ENCODE results near the gene SLC2A14. TPM values are rescaled to one million over a fixed set of nuclear protein-coding genes. Genes with fewer than 3 reads are reported as not detected.
"Not testable (repeated sequence)": the region's sequence is repeated elsewhere in the genome, so short reads cannot be mapped to it uniquely, and the experiment has no call there.

The SLC2A14 gene
- total and polyA plus RNA-seq, 2 experiments from 2014 or later: 0.26 TPM; not detected in 1

DNA sequence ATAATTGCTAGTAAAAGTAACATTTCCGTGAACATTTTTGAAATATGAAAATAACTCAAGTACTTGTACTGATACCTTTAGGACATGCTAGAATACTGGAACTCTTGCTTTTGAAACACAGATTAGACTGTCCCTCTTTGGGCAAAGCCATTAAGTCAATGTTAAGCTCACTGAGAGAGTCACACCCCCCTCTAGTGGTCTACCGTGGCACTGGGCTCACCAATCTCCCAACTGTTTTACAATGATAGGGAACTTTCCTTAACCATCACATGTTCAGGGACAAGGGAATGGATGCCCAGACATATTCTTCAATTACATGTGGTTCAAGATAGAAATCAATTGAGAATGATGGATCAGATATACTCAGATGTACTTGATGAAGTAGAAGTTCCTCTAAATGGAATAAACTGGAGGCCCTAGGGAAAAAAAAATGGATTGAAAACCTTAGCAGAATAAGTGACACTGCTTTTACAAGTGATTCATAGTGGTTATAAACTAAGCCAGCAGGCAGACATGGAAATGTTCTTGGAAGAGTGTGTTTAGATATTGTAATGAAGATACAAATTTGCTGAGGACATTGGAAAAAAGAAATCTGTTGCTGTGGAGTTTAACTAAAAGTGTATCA is 65.7 kb downstream of the SLC2A14 start:
- H3K4me3 ChIP-seq: no peak overlapping the region
- no peaks in the 10 kb centered on the region for H3K36me3 ChIP-seq
- no peaks in the 10 kb centered on the region for H3K9me3 ChIP-seq (ENCODE audit: low read depth)
- H3K4me1 ChIP-seq (ENCODE audit: low read depth): no peaks in the 10 kb centered on the region
- TF ChIP-seq, protein P1, sequence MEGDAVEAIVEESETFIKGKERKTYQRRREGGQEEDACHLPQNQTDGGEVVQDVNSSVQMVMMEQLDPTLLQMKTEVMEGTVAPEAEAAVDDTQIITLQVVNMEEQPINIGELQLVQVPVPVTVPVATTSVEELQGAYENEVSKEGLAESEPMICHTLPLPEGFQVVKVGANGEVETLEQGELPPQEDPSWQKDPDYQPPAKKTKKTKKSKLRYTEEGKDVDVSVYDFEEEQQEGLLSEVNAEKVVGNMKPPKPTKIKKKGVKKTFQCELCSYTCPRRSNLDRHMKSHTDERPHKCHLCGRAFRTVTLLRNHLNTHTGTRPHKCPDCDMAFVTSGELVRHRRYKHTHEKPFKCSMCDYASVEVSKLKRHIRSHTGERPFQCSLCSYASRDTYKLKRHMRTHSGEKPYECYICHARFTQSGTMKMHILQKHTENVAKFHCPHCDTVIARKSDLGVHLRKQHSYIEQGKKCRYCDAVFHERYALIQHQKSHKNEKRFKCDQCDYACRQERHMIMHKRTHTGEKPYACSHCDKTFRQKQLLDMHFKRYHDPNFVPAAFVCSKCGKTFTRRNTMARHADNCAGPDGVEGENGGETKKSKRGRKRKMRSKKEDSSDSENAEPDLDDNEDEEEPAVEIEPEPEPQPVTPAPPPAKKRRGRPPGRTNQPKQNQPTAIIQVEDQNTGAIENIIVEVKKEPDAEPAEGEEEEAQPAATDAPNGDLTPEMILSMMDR (IDR thresholded peaks at IDR 0.05; ENCODE audit: low read depth, low read length): peak; percentile 98
- peak; percentile 76 to 83 for DNase-seq (ENCODE audit: low read depth in 1 of 2, low spot score in 1 of 2)
- H3K27ac ChIP-seq: no peak overlapping the region
- no peaks in the 10 kb centered on the region for H3K27me3 ChIP-seq

DNA sequence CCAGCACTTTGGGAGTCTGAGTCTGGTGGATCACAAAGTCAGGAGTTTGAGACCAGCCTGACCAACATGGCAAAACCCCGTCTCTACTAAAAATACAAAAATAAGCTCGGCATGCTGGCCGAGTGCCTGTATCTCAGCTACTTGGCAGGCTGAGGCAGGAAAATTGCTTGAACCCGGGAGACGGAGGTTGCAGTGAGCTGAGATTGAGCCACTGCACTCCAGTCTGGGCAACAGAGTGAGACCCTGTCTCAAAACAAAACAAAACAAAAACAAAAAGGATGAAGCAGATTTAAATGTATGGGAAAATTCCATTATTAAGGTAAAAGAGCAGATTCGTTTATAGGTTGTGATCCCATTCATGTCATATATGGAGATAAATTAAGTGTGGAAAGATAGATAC is 66.4 kb downstream of the SLC2A14 start:
- not testable (repeated sequence) for H3K9me3 ChIP-seq (ENCODE audit: low read depth); H3K4me1 ChIP-seq (ENCODE audit: low read depth); DNase-seq (ENCODE audit: low read depth in 1 of 2, low spot score in 1 of 2); H3K36me3 ChIP-seq; H3K27ac ChIP-seq; H3K27me3 ChIP-seq; H3K4me3 ChIP-seq

DNA sequence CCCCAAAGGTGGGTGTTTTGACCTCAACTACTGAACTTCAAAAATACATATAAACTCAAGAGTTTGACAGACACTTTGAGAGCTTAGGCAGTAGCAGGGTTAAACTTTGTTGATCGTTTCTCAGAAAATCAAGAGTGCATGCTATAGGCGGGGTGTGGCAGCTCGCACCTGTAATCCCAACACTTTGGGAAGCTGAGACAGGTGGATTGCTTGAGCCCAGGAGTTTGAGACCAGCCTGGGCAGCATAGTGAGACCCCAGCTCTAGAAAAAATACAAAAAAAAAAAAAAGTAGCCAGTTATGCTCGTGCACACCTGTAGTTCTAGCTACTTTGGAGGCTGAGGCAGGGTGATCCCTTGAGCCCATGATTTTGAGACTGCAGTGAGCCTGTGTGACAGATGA is 71.3 kb downstream of the SLC2A14 start:
- H3K9me3 ChIP-seq (ENCODE audit: low read depth): no peaks in the 10 kb centered on the region

DNA sequence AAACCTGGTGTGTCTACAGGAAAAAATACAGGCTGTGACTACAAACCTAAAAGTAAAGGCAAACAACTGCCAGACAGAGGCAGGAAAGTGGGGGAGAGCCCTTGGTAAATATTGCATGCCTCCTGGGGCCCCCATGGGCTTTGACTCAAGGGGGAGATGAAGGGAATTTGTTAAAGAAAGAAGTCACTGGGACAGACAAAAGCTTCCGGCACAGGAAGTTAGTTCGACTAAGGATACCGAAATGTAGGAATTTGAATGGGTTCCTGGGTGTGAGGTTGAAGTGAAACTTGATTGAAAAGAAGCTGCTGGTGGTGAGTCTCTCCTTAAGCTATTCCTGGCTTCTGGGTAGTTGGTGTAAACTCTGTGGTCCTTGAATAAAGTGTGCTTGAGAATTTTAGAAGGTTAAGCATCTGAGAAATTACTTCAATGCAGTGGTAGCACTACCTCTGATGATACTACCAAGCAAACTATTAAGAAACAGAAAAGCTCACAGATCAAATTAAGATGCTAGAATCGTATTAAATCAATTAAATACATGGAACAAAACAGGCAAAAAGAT is 73.9 kb downstream of the SLC2A14 start:
- H3K36me3 ChIP-seq; DNase-seq (ENCODE audit: low read depth in 1 of 2, low spot score in 1 of 2); H3K9me3 ChIP-seq (ENCODE audit: low read depth); H3K27me3 ChIP-seq; H3K4me3 ChIP-seq; H3K4me1 ChIP-seq (ENCODE audit: low read depth): not testable (repeated sequence)
- H3K27ac ChIP-seq: peak overlapping the region; percentile 57

More for the DNA sequence above, 71.3 kb downstream of the SLC2A14 start:
- DNase-seq (ENCODE audit: low read depth in 1 of 2, low spot score in 1 of 2): no peak
- no peak overlapping the region for H3K4me3 ChIP-seq
- no peak overlapping the region for H3K27ac ChIP-seq
- no peaks in the 10 kb centered on the region for H3K4me1 ChIP-seq (ENCODE audit: low read depth)
- TF ChIP-seq, protein P1 (IDR thresholded peaks at IDR 0.05; ENCODE audit: low read depth, low read length): no peak
- no peaks in the 10 kb centered on the region for H3K27me3 ChIP-seq
- no peaks in the 10 kb centered on the region for H3K36me3 ChIP-seq

DNA sequence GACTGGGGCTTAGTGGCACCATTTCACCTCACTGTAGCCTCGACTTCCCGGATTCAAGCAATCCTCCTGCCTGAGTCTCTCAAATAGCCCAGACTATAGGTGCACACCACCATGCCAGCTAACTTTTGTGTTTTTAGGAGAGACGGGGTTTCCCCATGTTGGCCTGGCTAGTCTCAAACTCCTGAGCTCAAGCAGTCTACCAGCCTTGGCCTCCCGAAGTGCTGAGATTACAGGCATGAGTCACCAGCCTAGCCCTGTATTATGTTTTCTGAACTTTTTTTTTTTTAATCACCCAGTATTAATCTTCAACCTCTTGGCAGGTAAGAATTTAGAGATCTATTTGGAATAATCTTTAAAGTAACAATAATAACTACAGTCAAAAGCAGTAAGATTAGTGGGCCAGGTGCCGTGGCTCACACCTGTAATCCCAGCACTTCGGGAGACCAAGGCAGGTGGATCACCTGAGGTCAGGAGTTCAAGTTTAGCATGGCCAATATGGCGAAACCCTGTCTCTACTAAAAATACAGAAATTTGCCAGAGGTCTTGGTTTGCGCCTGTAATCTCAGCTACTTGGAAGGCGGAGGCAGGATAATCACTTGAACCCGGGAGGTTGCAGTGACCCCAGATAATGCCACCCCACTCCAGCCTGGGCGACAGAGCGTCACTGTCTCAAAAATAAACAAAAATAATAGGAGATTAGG is 74.9 kb downstream of the SLC2A14 start:
- Histone ChIP-seq H3K9me3 (ENCODE audit: low read depth) (no peaks in the 10 kb centered on the region), H3K27ac (peak overlapping the region; percentile 57), H3K4me3 (no peak overlapping the region), H3K27me3 (no peaks in the 10 kb centered on the region), H3K36me3 (no peaks in the 10 kb centered on the region), H3K4me1 (ENCODE audit: low read depth) (no peaks in the 10 kb centered on the region)
- peak; percentile 7 to 24 for DNase-seq (ENCODE audit: low read depth in 1 of 2, low spot score in 1 of 2)
- TF ChIP-seq, protein P1 (IDR thresholded peaks at IDR 0.05; ENCODE audit: low read depth, low read length): no peak

DNA sequence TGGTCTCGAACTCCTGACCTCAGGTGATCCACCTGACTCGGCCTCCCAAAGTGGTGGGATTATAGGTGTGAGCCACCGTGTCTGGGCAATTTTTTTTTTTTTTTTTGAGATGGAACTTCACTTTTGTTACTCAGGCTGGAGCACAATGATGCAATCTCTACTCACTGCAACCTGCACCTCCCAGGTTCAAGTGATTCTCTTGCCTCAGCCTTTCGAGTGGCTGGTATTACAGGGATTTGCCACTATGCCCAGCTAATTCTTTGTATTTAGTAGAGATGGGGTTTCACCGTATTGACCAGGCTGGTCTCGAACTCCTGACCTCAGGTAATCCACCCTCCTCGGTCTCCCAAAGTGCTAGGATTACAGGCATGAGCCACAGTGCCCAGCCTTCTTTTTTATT is 75.4 kb downstream of the SLC2A14 start:
- H3K27ac ChIP-seq; DNase-seq (ENCODE audit: low read depth in 1 of 2, low spot score in 1 of 2); H3K36me3 ChIP-seq; H3K27me3 ChIP-seq; H3K4me3 ChIP-seq; H3K9me3 ChIP-seq (ENCODE audit: low read depth); H3K4me1 ChIP-seq (ENCODE audit: low read depth): not testable (repeated sequence)

DNA sequence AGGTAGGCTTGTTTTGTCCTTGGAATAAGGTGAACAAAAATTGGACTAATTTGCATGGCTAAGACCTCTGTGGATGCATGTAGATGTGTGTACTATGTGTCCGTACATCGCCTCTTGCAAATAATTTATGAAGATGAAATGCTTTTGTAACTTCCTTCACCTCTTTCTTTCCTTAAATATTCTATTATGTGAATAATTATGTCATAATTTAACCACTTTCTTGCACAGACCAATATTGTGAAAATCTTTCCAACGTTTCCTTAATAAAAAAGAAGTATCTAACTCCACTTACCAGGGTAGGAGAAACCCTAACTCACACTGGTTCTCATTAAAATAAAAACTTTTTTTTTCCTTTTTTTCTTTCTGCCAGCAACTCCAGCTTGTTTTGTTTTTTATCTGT is 79.5 kb downstream of the SLC2A14 start:
- Histone ChIP-seq H3K4me1 (ENCODE audit: low read depth) (no peaks in the 10 kb centered on the region), H3K9me3 (ENCODE audit: low read depth) (no peaks in the 10 kb centered on the region), H3K27ac (no peak overlapping the region), H3K27me3 (peaks cover 3% of the 10 kb centered on the region), H3K4me3 (no peak overlapping the region), H3K36me3 (no peaks in the 10 kb centered on the region)
- TF ChIP-seq, protein P1 (IDR thresholded peaks at IDR 0.05; ENCODE audit: low read depth, low read length): no peak
- no peak for DNase-seq (ENCODE audit: low read depth in 1 of 2, low spot score in 1 of 2)

DNA sequence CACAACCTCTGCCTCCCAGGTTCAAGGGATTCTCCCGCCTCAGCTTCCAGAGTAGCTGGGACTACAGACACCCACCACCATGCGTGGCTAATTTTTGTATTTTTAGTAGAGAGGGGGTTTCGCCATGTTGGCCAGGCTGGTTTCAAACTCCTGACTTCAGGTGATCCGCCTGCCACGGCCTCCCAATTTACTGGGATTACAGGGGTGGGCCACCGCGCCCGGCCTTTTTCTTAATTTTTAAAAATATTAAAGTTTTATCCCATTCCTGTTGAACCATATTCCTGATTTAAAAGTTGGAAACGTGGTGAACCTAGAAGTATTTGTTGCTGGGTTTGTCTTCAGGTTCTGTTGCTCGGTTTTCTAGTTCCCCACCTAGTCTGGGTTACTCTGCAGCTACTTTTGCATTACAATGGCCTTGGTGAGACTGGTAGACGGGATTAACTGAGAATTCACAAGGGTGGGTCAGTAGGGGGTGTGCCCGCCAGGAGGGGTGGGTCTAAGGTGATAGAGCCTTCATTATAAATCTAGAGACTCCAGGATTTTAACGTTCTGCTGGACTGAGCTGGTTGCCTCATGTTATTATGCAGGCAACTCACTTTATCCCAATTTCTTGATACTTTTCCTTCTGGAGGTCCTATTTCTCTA is 83.7 kb downstream of the SLC2A14 start, which contains the start of gene NANOG:
NANOG (plus strand) TSS at position 519 of the 645 bp plus-strand sequence. CDS start 213 bp downstream, outside the sequence.
- DNase-seq (ENCODE audit: low read depth in 1 of 2, low spot score in 1 of 2); H3K9me3 ChIP-seq (ENCODE audit: low read depth); H3K27ac ChIP-seq; H3K36me3 ChIP-seq; H3K4me1 ChIP-seq (ENCODE audit: low read depth); H3K27me3 ChIP-seq; H3K4me3 ChIP-seq: not testable (repeated sequence)

Measured in cardiac muscle cell (in vitro differentiated cells and primary cell).